GM20431 (cell line): Measurements from ENCODE around the gene ANGPTL4.
"Not testable (repeated sequence)": the region's sequence is repeated elsewhere in the genome, so short reads cannot be mapped to it uniquely, and the experiment has no call there.

Experiments used
- in situ Hi-C: fragments of 300-500 bp; cut with MseI, MboI; formaldehyde crosslinking; loops from one replicate; pipeline ENCODE4 v1.15.0; 2020; ENCODE audit warnings: low sequenced_read_pairs; ENCODE audit not compliant: unreplicated experiment

The ANGPTL4 gene

GRCh38 chr19:8333767-8334457, 30.0 kb upstream of the ANGPTL4 start:
- in situ Hi-C loops: no loop called here

GRCh38 chr19:8334458-8335342, 29.3 kb upstream of the ANGPTL4 start:
- in situ Hi-C loops: no loop called here

GRCh38 chr19:8335343-8336071, 28.4 kb upstream of the ANGPTL4 start:
- in situ Hi-C loops: no loop called here

- in situ Hi-C loops: no loop called here
Measured at GRCh38 chr19:8336072-8336569, 27.8 kb upstream of the ANGPTL4 start.

GRCh38 chr19:8336660-8337059, 27.3 kb upstream of the ANGPTL4 start:
- in situ Hi-C loops: no loop called here

GRCh38 chr19:8337728-8338127, 26.2 kb upstream of the ANGPTL4 start:
- in situ Hi-C loops: no loop called here

GRCh38 chr19:8338835-8339234, 25.1 kb upstream of the ANGPTL4 start:
- in situ Hi-C loops: no loop called here

- in situ Hi-C loops: no loop called here
Measured at GRCh38 chr19:8340341-8341096, 23.4 kb upstream of the ANGPTL4 start.

- in situ Hi-C loops: not testable (repeated sequence)
Measured at GRCh38 chr19:8341504-8341903, 22.5 kb upstream of the ANGPTL4 start.

GRCh38 chr19:8342316-8342683, 21.7 kb upstream of the ANGPTL4 start:
- in situ Hi-C loops: no loop called here

GRCh38 chr19:8342684-8343482, 21.1 kb upstream of the ANGPTL4 start, which contains the start of gene KANK3:
Gene KANK3 (minus strand): TSS chr19:8343262. CDS start chr19:8337828, 5,434 bp downstream.
- in situ Hi-C loops: no loop called here

- in situ Hi-C loops: no loop called here
Measured at GRCh38 chr19:8343483-8343844, 20.5 kb upstream of the ANGPTL4 start.

GRCh38 chr19:8349629-8350372, 14.2 kb upstream of the ANGPTL4 start:
- in situ Hi-C loops: not testable (repeated sequence)

- in situ Hi-C loops: no loop called here
Measured at GRCh38 chr19:8352134-8352827, 11.7 kb upstream of the ANGPTL4 start.

GRCh38 chr19:8352845-8353244, 11.1 kb upstream of the ANGPTL4 start:
- in situ Hi-C loops: not testable (repeated sequence)

GRCh38 chr19:8355631-8356402, 8.1 kb upstream of the ANGPTL4 start:
- in situ Hi-C loops: no loop called here

GRCh38 chr19:8357007-8357521, 6.9 kb upstream of the ANGPTL4 start:
- in situ Hi-C loops: no loop called here
